ENCODE data around the gene TPM4.
A peak's percentile ranks its signal among the peaks of the same experiment; 100 is the strongest.
"Not testable (repeated sequence)": the region's sequence is repeated elsewhere in the genome, so short reads cannot be mapped to it uniquely, and the experiment has no call there.

The TPM4 gene

DNA sequence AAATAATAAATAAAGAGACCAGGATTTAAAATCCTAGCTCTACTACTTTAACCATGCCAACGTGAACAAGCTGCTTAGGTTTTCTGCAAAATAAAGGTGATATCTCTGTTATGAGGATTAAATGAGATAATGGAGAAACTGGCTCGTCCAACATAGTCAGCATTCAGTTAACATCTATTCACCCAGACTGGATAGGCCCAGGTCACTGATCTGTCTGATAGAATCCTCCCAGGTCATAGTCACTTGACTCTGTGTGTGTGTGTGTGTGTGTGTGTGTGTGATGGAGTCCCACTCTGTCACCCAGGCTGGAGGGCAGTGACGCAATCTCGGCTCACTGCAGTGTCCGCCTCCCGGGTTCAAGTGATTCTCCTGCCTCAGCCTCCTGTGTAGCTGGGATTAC, 22.5 kb downstream of the TPM4 start:
- no peak for TF ChIP-seq FOXK2 (IDR thresholded peaks at IDR 0.05)
- no peak for TF ChIP-seq ZNF384 (IDR thresholded peaks at IDR 0.05)
- TF ChIP-seq, protein P1, sequence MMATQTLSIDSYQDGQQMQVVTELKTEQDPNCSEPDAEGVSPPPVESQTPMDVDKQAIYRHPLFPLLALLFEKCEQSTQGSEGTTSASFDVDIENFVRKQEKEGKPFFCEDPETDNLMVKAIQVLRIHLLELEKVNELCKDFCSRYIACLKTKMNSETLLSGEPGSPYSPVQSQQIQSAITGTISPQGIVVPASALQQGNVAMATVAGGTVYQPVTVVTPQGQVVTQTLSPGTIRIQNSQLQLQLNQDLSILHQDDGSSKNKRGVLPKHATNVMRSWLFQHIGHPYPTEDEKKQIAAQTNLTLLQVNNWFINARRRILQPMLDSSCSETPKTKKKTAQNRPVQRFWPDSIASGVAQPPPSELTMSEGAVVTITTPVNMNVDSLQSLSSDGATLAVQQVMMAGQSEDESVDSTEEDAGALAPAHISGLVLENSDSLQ (IDR thresholded peaks at IDR 0.05), result no peak
- TF ChIP-seq BHLHE40 (IDR thresholded peaks at IDR 0.05; ENCODE audit: borderline replicate concordance), result no peak
- TF ChIP-seq HDGF (IDR thresholded peaks at IDR 0.05; ENCODE audit: borderline replicate concordance), result no peak
- no peak for TF ChIP-seq LEF1 (IDR thresholded peaks at IDR 0.05; ENCODE audit: borderline replicate concordance)
- no peak for TF ChIP-seq SUZ12 (IDR thresholded peaks at IDR 0.05)
- no peak for TF ChIP-seq L3MBTL2 (conservative IDR thresholded peaks at IDR 0.05)
- no peak for TF ChIP-seq CTBP1 (IDR thresholded peaks at IDR 0.05; ENCODE audit: borderline replicate concordance)
- no peak for TF ChIP-seq ELF4 (IDR thresholded peaks at IDR 0.05)
- no peak for TF ChIP-seq FOXM1 (IDR thresholded peaks at IDR 0.05; ENCODE audit: borderline replicate concordance)
- CTCF ChIA-PET, result interaction anchor here (0.6 kb wide), 1 partner anchor 353 kb away, joined by 11 read pairs; no protein-coding TSS in a partner anchor
- no peak for DNase-seq (ENCODE audit: extremely low spot score)
- POLR2A ChIA-PET, result no interaction called here

DNA sequence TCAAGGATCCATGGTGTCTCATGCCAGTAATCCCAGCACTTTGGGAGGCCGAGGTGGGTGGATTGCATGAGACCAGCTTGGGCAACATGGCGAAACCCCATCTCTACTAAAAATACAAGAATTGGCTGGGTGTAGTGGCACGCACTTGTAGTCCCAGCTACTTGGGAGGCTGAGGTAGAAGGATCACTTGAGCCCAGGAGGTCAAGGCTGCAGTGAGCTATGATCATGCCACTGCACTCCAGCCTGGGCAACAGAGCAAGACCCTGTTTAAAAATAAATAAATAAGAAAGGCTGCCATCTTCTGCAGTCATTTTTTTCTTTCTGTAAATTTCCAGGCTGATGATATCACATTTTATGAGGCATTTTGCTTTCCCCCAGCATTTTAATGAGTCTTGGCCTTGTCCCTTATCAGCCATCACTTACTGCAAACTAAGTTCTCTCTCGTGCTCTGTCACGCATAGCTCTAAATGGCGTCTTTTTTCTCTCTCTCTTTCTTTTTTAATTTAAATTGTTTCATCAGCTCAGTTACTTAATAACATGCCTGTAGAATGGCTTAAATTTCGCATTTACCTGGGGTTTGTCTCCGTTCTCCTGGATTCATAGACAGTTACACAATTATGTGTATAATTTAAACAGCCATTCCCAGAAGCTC, 23.1 kb downstream of the TPM4 start:
- POLR2A ChIA-PET, result interaction anchor here (1.8 kb wide), 1 partner anchor 12 kb away, joined by 7 read pairs; no protein-coding TSS in a partner anchor
- not testable (repeated sequence) for DNase-seq (ENCODE audit: extremely low spot score)
- CTCF ChIA-PET, result interaction anchor here (0.6 kb wide), 1 partner anchor 354 kb away, joined by 11 read pairs; no protein-coding TSS in a partner anchor

DNA sequence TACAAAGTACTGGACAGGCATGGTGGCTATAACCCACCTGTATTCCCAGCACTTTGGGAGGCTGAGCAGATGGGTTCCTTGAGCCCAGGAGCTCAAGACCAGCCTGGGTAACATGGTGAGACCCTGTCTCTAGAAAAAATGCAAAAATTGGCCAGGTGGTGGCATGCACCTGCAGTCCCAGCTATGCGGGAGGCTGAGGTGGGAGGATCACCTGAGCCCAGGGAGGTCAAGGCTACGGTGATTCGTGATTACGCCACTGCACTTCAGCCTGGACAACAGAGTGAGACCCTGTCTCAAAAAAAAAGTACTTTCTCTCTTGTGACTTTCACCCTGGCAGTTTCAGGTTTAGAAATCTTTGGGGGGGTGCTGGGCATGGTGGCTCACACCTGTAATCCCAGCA, 24.2 kb downstream of the TPM4 start:
- ChIA-PET CTCF (no interaction called here), POLR2A (interaction anchor here (1.8 kb wide), 1 partner anchor 11 kb away, joined by 7 read pairs; no protein-coding TSS in a partner anchor)
- no peak for DNase-seq (ENCODE audit: extremely low spot score)
- TF ChIP-seq BHLHE40 (IDR thresholded peaks at IDR 0.05; ENCODE audit: borderline replicate concordance), result no peak
- TF ChIP-seq ARNT (IDR thresholded peaks at IDR 0.05), result no peak
- TF ChIP-seq SUZ12 (IDR thresholded peaks at IDR 0.05), result no peak
- no peak for TF ChIP-seq CTBP1 (IDR thresholded peaks at IDR 0.05; ENCODE audit: borderline replicate concordance)
- TF ChIP-seq FOXA1 (IDR thresholded peaks at IDR 0.05), result no peak

DNA sequence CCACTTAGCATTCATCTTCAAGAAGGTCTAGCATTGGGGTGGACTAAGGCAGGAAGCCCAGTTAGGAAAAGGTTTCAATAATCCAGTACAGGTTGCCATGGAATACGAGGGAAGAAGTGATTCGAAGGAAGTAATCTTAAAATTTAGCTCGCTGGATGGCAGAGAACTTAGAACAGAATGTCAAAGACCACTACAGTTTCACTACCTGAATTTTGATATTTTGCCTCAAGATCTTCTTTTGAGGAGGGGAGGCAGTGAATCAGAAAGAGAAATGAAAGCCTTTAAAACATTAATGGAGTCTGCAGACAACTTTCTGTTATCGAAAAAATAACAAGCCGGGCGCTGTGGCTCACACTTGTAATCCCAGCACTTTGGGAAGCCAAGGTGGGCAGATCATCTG, 28.4 kb downstream of the TPM4 start:
- TF ChIP-seq FOXA1 (IDR thresholded peaks at IDR 0.05) (no peak), SP1 (IDR thresholded peaks at IDR 0.05) (no peak), BHLHE40 (IDR thresholded peaks at IDR 0.05; ENCODE audit: borderline replicate concordance) (no peak), ELF4 (IDR thresholded peaks at IDR 0.05) (no peak), ZNF384 (IDR thresholded peaks at IDR 0.05) (no peak), TARDBP (IDR thresholded peaks at IDR 0.05) (no peak), L3MBTL2 (conservative IDR thresholded peaks at IDR 0.05) (no peak)
- ChIA-PET CTCF (interaction anchor here (1.0 kb wide), 1 partner anchor 16 kb away, joined by 4 read pairs; no protein-coding TSS in a partner anchor), POLR2A (no interaction called here)
- no peak for DNase-seq (ENCODE audit: extremely low spot score)

DNA sequence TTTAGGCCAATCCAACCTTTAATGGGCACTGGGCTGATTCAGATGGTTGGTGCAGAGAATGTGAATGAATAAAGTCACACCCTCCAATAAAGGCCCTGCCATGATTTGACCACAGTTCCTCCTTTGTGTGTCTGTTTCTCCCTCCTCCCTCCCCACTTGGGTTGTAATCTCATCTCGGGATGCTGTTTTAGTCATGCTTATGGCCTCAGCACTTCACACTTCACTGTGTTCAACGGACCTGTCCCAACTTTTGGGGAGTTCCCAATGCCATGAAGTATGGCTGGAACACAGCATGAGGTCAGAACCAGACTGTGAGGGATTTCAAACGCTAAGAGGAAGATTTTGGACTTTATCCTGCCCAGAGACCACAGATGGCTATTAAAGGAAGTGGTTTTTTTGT, 29.8 kb downstream of the TPM4 start:
- TF ChIP-seq CTBP1 (IDR thresholded peaks at IDR 0.05; ENCODE audit: borderline replicate concordance) (no peak), LEF1 (IDR thresholded peaks at IDR 0.05; ENCODE audit: borderline replicate concordance) (no peak), FOXA1 (IDR thresholded peaks at IDR 0.05) (no peak), ELF4 (IDR thresholded peaks at IDR 0.05) (no peak), SUZ12 (IDR thresholded peaks at IDR 0.05) (no peak), ZNF384 (IDR thresholded peaks at IDR 0.05) (no peak), ARNT (IDR thresholded peaks at IDR 0.05) (no peak), BHLHE40 (IDR thresholded peaks at IDR 0.05; ENCODE audit: borderline replicate concordance) (no peak), FOXM1 (IDR thresholded peaks at IDR 0.05; ENCODE audit: borderline replicate concordance) (no peak), HDGF (IDR thresholded peaks at IDR 0.05; ENCODE audit: borderline replicate concordance) (no peak), L3MBTL2 (conservative IDR thresholded peaks at IDR 0.05) (no peak), SP1 (IDR thresholded peaks at IDR 0.05) (no peak), FOXK2 (IDR thresholded peaks at IDR 0.05) (no peak)
- TF ChIP-seq, protein P1 (IDR thresholded peaks at IDR 0.05), result no peak
- ChIA-PET CTCF (no interaction called here), POLR2A (no interaction called here)
- DNase-seq (ENCODE audit: extremely low spot score), result no peak

DNA sequence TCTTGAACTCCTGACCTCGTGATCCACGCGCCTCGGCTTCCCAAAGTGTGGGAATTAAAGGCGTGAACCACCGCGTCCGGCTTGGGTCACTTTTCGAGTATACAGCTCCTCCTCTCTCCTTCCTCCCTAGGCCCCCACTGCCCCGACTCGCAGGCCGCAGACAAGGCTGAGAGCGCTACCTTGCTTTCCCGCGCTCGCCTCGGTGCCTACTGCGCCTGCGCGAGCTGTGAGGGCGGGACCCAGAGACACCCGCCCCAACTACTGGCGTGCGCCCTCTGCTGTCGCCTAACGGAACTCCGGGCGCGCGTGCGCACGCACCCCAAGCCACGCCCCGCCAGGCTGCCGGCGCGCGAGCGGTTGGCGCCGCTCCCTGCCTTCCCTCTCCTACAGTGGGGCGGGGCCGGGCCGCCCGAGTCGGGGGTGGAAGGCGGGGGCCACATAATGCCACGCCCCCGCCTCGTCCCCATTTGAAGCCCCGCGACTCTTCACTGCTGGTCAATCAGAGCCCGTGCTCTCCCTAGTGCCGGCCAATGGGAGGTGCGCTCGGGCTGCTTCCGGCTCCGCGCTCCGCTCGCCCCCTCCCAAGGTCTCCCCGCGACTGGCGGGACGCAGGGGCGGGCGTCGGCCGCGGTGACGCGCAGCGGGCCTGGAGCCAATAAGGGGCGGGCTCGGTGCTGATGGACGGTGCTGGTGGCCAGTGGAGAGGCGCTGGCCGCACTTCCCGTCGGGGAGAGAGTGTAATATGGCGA, 35.0 kb downstream of the TPM4 start, which contains the start of gene RAB8A:
TSS of gene RAB8A (plus strand) at position 730 of the 749 bp plus-strand sequence. CDS start at position 743, 13 bp downstream.
- POLR2A ChIA-PET, result interaction anchor here (0.6 to 1.8 kb wide), 9 partner anchors 11 to 73 kb away, joined by 3 to 11 read pairs (median 5); partner anchors contain the start of genes FAM32A and TPM4
- DNase-seq (ENCODE audit: extremely low spot score), result peak; percentile 97
- peak; percentile 80; the same call in 1 of the 2 replicates for TF ChIP-seq FOXM1 (IDR thresholded peaks at IDR 0.05; ENCODE audit: borderline replicate concordance)
- 0 out of 2 replicates have a peak, but pooled peaks have one; percentile 94 for TF ChIP-seq HDGF (IDR thresholded peaks at IDR 0.05; ENCODE audit: borderline replicate concordance)
- no peak for TF ChIP-seq TARDBP (IDR thresholded peaks at IDR 0.05)
- peak; percentile 97 for TF ChIP-seq L3MBTL2 (conservative IDR thresholded peaks at IDR 0.05)
- peak; percentile 72 for TF ChIP-seq ELF4 (IDR thresholded peaks at IDR 0.05)
- TF ChIP-seq, protein P1 (IDR thresholded peaks at IDR 0.05), result peak; percentile 99
- no peak for TF ChIP-seq ZNF384 (IDR thresholded peaks at IDR 0.05)
- CTCF ChIA-PET, result interaction anchor here (0.6 to 0.7 kb wide), 2 partner anchors 66 to 1034 kb away, joined by 3 read pairs; no protein-coding TSS in a partner anchor

All from HEK293T (cell line).